Melanocyte of skin (primary cell): ENCODE data around the gene MAP2K6. TPM values are rescaled to one million over a fixed set of nuclear protein-coding genes. Genes with fewer than 3 reads are reported as not detected.

Experiments
- total RNA-seq, 2 donors: library from RNA; depleted of rRNA; stranded (reverse); fragments of >200 nt; gene quantifications; 2 replicates each; pipeline ENCODE4 v1.2.3, GENCODE V29; 2012

Gene MAP2K6
- total RNA-seq, result 1 to 10 TPM; 3.4 to 5.0 TPM

DNA sequence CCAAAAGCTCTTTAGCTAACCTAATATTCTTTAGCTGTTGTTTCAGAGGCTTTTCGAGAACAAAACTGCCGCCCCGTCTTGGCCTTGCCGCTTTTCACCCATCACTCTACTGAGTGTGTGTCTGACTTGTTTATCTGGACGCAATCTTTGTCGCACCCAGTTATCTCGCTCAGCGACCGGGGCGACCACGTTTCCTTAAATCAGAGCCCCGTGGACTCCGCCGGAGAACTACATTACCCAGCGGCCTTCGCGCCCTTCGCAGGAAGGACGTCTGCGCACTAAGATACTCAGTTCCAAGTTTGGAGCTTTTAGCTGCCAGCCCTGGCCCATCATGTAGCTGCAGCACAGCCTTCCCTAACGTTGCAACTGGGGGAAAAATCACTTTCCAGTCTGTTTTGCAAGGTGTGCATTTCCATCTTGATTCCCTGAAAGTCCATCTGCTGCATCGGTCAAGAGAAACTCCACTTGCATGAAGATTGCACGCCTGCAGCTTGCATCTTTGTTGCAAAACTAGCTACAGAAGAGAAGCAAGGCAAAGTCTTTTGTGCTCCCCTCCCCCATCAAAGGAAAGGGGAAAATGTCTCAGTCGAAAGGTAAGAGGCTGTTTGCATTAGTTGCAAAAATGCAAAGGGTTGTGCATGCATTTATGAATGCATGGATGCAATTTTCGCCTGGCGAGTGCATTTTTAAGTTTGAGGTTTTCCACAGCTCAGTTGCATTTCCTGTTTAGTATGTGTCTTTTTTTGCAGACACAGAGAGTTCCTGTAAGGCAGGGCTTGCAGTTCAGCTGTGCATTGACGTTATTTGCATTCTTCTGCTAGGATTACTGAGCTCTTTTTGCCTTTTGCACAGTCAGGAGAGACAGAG lies at the start of gene MAP2K6:
Gene MAP2K6 (plus strand): TSS at position 290 of the 867 bp plus-strand sequence. CDS start 288 bp downstream, at position 578.

Other genes starting within 250 kb of the MAP2K6 start
- 1 to 10 TPM in 1 of 2 donors, under 1 TPM in 1; 0.33 to 1.7 TPM for gene ABCA10, start 185.9 kb upstream of the MAP2K6 start, total RNA-seq
- 10 to 100 TPM; 11.7 to 28.2 TPM for gene ABCA5, start 87.6 kb upstream of the MAP2K6 start, total RNA-seq